Mononuclear cell (primary cell): ENCODE results near the gene MBTPS2. TPM values are rescaled to one million over a fixed set of nuclear protein-coding genes. Genes with fewer than 3 reads are reported as not detected.

ENCODE experiments used
- total RNA-seq: library from RNA; depleted of rRNA; stranded (reverse); fragments of >200 nt; gene quantifications from one replicate; pipeline ENCODE4 v1.2.3, GENCODE V29; 2012

Gene MBTPS2
- total RNA-seq, 1 donor, result 4.7 TPM

Other genes starting within 250 kb of the MBTPS2 start
- gene KLHL34, start 181.3 kb upstream of the MBTPS2 start, total RNA-seq, result 0.21 TPM
- gene SMPX, start 81.5 kb upstream of the MBTPS2 start, total RNA-seq, result not detected
- gene YY2, start 16.4 kb downstream of the MBTPS2 start, total RNA-seq, result 1.5 TPM
- 38.9 TPM for gene SMS, start 101.1 kb downstream of the MBTPS2 start, total RNA-seq
- gene PHEX, start 192.7 kb downstream of the MBTPS2 start, total RNA-seq, result 1.9 TPM